ENCODE results near the gene CNN3. TPM values are rescaled to one million over a fixed set of nuclear protein-coding genes. Genes with fewer than 3 reads are reported as not detected.

CNN3 gene
- total RNA-seq, 1 experiment from 2014 or later = 227 TPM

- no peak for DNase-seq (ENCODE audit: low spot score)
Measured at GRCh38 chr1:94922761-94923331, 4.1 kb downstream of the CNN3 start.

GRCh38 chr1:94921977-94922376 is 4.9 kb downstream of the CNN3 start:
- DNase-seq (ENCODE audit: low spot score) = no peak

GRCh38 chr1:94920061-94920460 is 6.8 kb downstream of the CNN3 start:
- DNase-seq (ENCODE audit: low spot score) = no peak

- DNase-seq (ENCODE audit: low spot score) = no peak
Measured at GRCh38 chr1:94919241-94920030, 7.5 kb downstream of the CNN3 start.

- no peak for DNase-seq (ENCODE audit: low spot score)
Measured at GRCh38 chr1:94917251-94917650, 9.7 kb downstream of the CNN3 start.

GRCh38 chr1:94912263-94913184 is 14.4 kb downstream of the CNN3 start:
- no peak for DNase-seq (ENCODE audit: low spot score)

GRCh38 chr1:94909486-94909885 is 17.4 kb downstream of the CNN3 start:
- no peak for DNase-seq (ENCODE audit: low spot score)

GRCh38 chr1:94908965-94909364 is 17.9 kb downstream of the CNN3 start:
- DNase-seq (ENCODE audit: low spot score) = no peak

GRCh38 chr1:94908190-94908589 is 18.7 kb downstream of the CNN3 start:
- no peak for DNase-seq (ENCODE audit: low spot score)

GRCh38 chr1:94907136-94907535 is 19.8 kb downstream of the CNN3 start:
- DNase-seq (ENCODE audit: low spot score) = no peak

- DNase-seq (ENCODE audit: low spot score) = no peak
Measured at GRCh38 chr1:94906382-94906781, 20.5 kb downstream of the CNN3 start.

- no peak for DNase-seq (ENCODE audit: low spot score)
Measured at GRCh38 chr1:94905207-94905606, 21.7 kb downstream of the CNN3 start.

GRCh38 chr1:94903280-94904009 is 23.5 kb downstream of the CNN3 start:
- DNase-seq (ENCODE audit: low spot score) = no peak

- no peak for DNase-seq (ENCODE audit: low spot score)
Measured at GRCh38 chr1:94901841-94902240, 25.1 kb downstream of the CNN3 start.

- no peak for DNase-seq (ENCODE audit: low spot score)
Measured at GRCh38 chr1:94899756-94900155, 27.2 kb downstream of the CNN3 start.

GRCh38 chr1:94898491-94899385 is 28.2 kb downstream of the CNN3 start:
- no peak for DNase-seq (ENCODE audit: low spot score)

GRCh38 chr1:94895518-94895917 is 31.4 kb downstream of the CNN3 start:
- DNase-seq (ENCODE audit: low spot score) = no peak

GRCh38 chr1:94894630-94895029 is 32.3 kb downstream of the CNN3 start:
- no peak for DNase-seq (ENCODE audit: low spot score)

GRCh38 chr1:94892604-94893254 is 34.2 kb downstream of the CNN3 start:
- no peak for DNase-seq (ENCODE audit: low spot score)

GRCh38 chr1:94888201-94888600 is 38.7 kb downstream of the CNN3 start:
- no peak for DNase-seq (ENCODE audit: low spot score)

Data from A172 (cell line).